Tibial nerve (tissue), 4 donors: ENCODE data around the gene RHCE.
"Not testable (repeated sequence)": the region's sequence is repeated elsewhere in the genome, so short reads cannot be mapped to it uniquely, and the experiment has no call there.

ENCODE experiments used
- CTCF ChIP-seq, 5 experiments: fragments of 200-600 bp in 3 of 5; fragments of 450-650 bp in 2 of 5; sonication (generic) in 3 of 5; IDR thresholded peaks; one replicate each; pipeline ENCODE4 v1.5.1; 2016 to 2019; ENCODE audit warnings: antibody characterized with exemption in 5 of 5, mild to moderate bottlenecking in 3 of 5, moderate library complexity in 2 of 5
- EP300 ChIP-seq, 2 donors: sonication (generic); formaldehyde crosslinking; IDR thresholded peaks; one replicate each; pipeline ENCODE4 v1.6.1; 2017; ENCODE audit warnings: antibody characterized with exemption in 2 of 2, mild to moderate bottlenecking in 1 of 2
- POLR2A ChIP-seq, 2 donors: fragments of 450-650 bp; IDR thresholded peaks; one replicate each; pipeline ENCODE4 v1.6.1; 2017; ENCODE audit warnings: antibody characterized with exemption in 2 of 2, mild to moderate bottlenecking in 2 of 2, moderate library complexity in 2 of 2

GRCh38 chr1:25337483-25338187 lies 83.0 kb downstream of the RHCE start:
- not testable (repeated sequence) for TF ChIP-seq EP300, CTCF, POLR2A (IDR thresholded peaks at IDR 0.05)
